NB4 (cell line): ENCODE results near the gene AGAP1.

ENCODE experiments used
- CTCF ChIP-seq: IDR thresholded peaks from one replicate; pipeline ENCODE4 v1.5.1; 2012; ENCODE audit warnings: low read depth, low read length
- MAX ChIP-seq: IDR thresholded peaks from 2 replicates; pipeline ENCODE4 v1.6.1; 2011; ENCODE audit warnings: low read depth, low read length
- POLR2A ChIP-seq: IDR thresholded peaks from 2 replicates; pipeline ENCODE4 v1.6.1; 2011; ENCODE audit warnings: mild to moderate bottlenecking; ENCODE audit not compliant: insufficient read length; ENCODE audit errors: extremely low read depth

GRCh38 chr2:235984552-235984951 lies 490.7 kb downstream of the AGAP1 start:
- TF ChIP-seq POLR2A: no peak
- TF ChIP-seq CTCF: no peak
- TF ChIP-seq MAX: no peak
